Measurements from ENCODE around the gene SPATA7.

GRCh38 chr14:88384718-88385117 is 739 bp upstream of the SPATA7 start:
- TF ChIP-seq POLR2G (IDR thresholded peaks at IDR 0.05; ENCODE audit: low read depth, low read length) (no peak), EZH2 (IDR thresholded peaks at IDR 0.05; ENCODE audit: borderline replicate concordance, low read depth, low read length) (no peak), SMAD4 (CRISPR knock-in tag; conservative IDR thresholded peaks at IDR 0.05) (no peak), TCF7L2 (IDR thresholded peaks at IDR 0.05; ENCODE audit: low read depth, low read length) (no peak), MTA1 (IDR thresholded peaks at IDR 0.05; ENCODE audit: borderline replicate concordance) (no peak), RCOR1 (IDR thresholded peaks at IDR 0.05; ENCODE audit: borderline replicate concordance in 1 of 2, low read depth in 2 of 2, low read length in 2 of 2) (no peak), E2F6 (IDR thresholded peaks at IDR 0.05; ENCODE audit: borderline replicate concordance in 1 of 2, extremely low read depth in 1 of 2, insufficient read depth in 1 of 2, insufficient read length in 1 of 2, low read depth in 1 of 2, low read length in 1 of 2, poor library complexity in 1 of 2, severe bottlenecking in 1 of 2) (no peak), ETV5 (CRISPR knock-in tag; IDR thresholded peaks at IDR 0.05; ENCODE audit: low read depth) (no peak)
